GM21526 (cell line): Measurements from ENCODE around the gene MSI2.
"Not testable (repeated sequence)": the region's sequence is repeated elsewhere in the genome, so short reads cannot be mapped to it uniquely, and the experiment has no call there.

ENCODE experiments used
- ATAC-seq: cut with Tn5 transposase; IDR thresholded peaks from one replicate; pipeline ENCODE4 v1.9.1; 2021; ENCODE audit warnings: moderate library complexity; ENCODE audit not compliant: unreplicated experiment, low FRiP score

Gene MSI2

GRCh38 chr17:57288773-57289121 is 32.4 kb downstream of the MSI2 start:
- no peak for ATAC-seq

DNA sequence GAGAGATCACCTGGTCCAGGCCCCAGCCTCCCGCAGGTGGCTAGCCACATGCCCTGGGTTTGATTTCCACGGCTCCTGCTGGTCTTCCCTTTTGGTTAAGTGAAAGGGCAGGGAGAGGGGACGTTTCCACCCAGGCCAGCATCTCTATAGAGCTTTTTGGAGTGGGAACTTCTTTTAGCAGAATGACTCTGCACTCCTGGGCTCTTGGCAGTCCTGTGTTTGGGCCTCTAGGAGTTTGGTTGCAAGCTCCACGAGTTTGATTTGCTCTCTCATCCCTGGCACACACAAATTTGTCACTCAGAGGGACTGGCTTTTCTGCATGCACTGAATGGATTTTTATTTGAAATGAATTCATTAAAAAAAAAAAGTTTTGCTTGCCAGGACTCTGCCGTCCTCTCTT is 32.8 kb downstream of the MSI2 start:
- ATAC-seq = no peak

- no peak for ATAC-seq
Observed at GRCh38 chr17:57289613-57290012, 33.3 kb downstream of the MSI2 start.

DNA sequence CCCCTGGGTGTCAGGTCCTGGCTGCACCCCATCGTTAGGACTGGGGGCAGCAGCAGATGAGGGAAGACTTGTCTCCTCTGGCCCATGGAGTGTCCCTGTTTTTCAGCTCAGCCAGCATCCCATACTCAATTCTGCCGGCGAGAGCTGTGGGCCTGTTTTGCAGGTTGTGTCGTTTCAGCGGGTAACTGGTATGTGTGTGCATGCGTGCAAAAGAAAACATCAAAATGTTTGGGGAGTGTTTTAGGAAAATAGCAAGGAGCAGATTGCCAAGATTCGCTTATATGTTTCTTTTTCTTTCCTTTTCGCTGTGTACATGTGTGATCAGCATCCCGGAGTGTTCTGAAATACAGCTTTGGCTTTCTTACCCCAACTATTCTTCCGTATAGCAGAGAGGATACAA is 34.7 kb downstream of the MSI2 start:
- no peak for ATAC-seq

DNA sequence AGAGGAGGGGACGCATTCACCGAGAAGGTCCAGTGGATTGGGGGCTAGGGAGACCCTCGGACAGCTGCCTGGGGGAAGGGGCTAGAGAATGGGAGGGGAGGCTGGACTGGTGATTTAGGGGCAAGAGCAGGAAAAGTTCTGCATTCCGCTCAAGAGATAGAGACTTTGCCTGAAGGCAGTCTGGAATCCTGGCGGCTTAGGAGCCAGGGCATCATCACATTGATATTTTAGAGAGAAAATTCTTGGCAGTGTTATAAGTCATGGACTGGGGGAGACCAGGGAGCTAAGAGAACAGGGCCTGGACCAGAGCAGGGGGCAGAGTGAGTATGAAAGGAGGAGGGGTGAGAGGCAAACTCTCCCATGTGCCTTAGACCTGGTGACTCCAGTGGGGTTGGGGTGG is 35.8 kb downstream of the MSI2 start:
- no peak for ATAC-seq

DNA sequence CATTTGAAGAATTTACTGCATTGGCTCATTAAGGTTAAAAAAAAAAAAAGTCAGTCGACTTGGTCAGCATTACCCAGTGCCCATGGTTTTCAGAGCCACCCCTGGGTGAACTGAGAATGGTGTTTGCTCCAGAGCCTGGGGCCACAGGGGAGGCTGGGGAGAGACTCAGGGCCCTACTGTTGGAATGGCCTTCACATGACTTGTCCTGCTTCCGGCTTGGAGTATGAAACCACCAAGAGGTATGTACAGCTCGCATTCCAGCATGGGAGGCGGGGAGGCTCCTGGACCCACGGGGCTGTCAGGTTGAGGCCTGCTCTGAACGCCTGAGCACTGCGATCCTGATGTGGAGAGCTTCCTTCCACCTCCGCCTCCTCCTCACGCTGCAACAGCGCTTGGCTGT is 36.8 kb downstream of the MSI2 start:
- ATAC-seq = no peak

GRCh38 chr17:57294101-57294500 is 37.8 kb downstream of the MSI2 start:
- ATAC-seq = no peak

DNA sequence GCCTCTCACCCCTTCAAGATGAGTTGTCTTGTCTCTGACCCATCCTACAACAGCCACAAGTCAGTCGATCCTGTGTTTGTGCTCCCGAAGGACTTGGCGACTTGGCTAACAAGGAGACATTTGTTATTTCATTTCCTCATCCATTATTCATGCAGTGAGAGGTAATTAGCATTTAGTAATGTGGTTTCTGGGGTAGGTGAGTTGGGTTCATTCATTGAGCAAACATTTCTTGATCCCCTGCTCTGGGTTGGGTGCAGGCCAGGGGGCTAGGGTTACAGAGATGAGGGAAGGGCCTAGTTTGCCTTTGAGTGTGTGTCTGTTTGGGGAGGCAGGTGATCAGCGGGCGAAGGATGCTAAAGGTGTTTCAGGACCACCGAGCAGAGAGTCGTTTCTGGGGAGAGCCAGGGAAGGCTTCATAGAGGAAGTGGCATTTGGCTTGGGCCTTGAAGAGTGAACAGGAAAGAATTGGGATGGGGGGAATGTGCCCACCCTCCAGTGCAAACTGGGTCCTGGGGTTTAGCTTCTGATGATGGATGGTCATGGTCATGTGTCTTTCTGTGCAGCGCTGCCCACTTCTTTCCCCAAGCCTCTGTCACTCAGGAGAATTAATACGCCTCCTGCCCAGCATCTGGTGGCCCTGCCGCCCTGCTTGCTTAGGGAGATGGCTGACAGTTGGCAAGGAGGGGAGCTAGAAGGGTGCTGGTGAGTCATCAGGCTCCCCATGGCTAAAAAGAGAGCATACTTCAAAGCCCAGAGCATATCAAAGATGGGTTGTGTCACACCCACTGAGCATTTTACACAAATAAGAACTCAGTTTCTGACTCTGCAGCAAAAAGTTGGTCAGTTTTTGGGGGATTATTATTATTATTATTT is 38.5 kb downstream of the MSI2 start:
- no peak for ATAC-seq

DNA sequence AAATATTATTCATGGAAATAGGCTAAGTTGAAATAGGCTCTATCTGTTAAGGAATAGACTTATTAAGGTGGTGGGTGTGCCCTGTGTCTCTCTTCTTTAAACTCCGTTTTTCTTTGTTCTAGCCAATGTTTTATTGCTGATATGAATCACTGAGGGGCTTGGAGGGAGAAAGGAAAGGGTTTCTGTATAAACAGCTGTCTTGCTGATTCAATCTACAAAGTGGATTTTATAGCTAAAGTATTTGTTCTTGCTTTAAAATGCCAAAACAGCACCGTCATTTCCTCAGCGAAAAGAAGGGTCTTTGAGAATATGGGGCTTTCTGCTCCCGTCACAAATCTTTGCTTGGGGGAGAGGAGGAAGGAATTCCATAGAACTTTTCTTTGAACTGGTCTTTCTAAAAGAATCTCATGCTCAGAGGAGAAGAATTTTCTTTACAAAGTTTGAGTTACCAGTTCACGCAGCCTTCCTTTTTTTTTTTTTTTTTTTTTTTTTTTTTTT is 39.3 kb downstream of the MSI2 start:
- ATAC-seq = no peak

- no peak for ATAC-seq
Observed at GRCh38 chr17:57296231-57296630, 39.9 kb downstream of the MSI2 start.

GRCh38 chr17:57299176-57299575 is 42.9 kb downstream of the MSI2 start:
- no peak for ATAC-seq

- ATAC-seq = not testable (repeated sequence)
Observed at GRCh38 chr17:57300592-57300991, 44.3 kb downstream of the MSI2 start.

- ATAC-seq = no peak
Observed at GRCh38 chr17:57302690-57303465, 46.6 kb downstream of the MSI2 start.

DNA sequence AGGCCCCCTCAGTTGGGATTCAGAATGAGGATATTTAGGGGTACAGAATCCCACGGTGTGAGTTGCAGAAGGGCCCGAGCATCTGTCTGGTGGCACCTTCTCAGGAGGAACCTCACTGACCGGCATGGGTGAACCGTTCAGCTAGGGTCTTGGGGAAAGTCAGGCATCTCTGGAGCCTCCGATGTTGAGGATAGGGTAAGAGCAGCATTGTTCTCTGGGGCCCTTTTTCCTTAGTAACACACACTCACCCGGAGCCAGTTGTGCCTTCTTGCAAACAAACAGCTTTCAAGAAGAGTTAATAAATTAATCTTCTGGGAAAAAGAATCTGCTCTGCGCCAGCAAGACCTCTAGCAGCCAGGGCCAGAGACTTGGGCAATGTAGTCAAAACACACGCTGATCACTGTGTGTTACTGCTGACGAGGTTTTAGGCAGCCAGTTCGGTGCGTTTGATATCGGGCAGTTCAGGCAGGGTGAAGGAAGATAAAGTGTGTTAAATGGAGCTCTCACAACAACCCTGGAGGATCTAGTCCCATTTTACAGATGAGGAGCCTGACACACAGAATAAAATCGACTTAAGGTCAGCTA is 48.9 kb downstream of the MSI2 start:
- ATAC-seq = no peak

DNA sequence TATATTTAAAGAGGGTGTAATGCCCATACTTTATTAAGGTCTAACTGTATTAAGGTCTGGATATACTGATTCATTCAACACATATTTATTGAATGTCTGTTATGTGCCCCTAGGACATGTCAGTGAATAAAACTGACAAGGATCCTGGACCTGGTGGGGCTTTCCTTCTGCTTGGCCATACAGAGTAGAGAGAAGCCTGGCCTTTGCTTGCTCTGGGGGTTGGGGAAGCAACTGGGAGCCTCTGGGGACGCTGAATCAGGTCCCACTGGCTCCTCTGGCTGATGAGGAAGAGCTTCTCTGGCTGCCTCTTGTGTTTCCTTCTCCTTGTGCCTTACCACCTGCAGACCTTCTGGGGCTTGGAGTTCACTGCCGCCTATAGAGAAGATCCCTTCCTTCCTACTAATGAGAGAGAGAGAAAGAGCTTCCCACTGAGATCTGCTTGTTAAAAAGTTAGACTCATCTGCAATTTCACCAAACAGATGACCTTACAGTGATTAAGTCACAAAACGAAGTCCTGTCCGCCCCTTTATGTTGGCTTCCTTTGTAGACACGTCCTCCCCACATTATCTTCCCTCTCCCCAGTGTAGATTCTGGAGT is 49.7 kb downstream of the MSI2 start:
- no peak for ATAC-seq

- ATAC-seq = no peak
Observed at GRCh38 chr17:57308543-57309186, 52.3 kb downstream of the MSI2 start.

- ATAC-seq = no peak
Observed at GRCh38 chr17:57309479-57309878, 53.2 kb downstream of the MSI2 start.

- ATAC-seq = no peak
Observed at GRCh38 chr17:57311281-57312216, 55.2 kb downstream of the MSI2 start.

DNA sequence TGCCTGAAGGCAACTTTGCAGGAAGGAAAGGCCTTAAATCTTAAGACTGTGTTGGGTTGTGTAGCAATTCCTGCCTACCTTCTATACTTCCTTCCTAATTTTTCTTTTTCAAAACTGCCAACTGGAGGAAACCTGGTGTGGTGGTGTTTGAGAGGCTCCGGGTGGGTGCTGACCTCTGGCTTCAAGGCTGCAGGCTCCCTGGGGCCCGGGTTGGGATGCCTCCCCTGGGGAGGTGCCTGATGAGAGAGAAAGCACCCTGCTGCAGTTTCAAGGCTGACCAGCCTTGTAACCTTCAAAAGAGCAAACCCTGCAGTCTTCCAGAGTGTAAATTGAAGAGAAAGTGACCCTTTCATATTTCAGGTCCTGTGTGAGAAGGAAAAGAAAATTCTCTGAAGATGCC is 55.9 kb downstream of the MSI2 start:
- ATAC-seq = no peak
